ENCODE measurements around the gene OR2J2.
"Not testable (repeated sequence)": the region's sequence is repeated elsewhere in the genome, so short reads cannot be mapped to it uniquely, and the experiment has no call there.

Gene OR2J2

GRCh38 chr6:29159922-29160321 lies 10.8 kb upstream of the OR2J2 start:
- H3K27me3 ChIP-seq (ENCODE audit: control insufficient read depth in 3 of 3, insufficient read depth in 3 of 3, low read depth in 1 of 3, low read length in 3 of 3); H2AK5ac ChIP-seq (ENCODE audit: low read depth, low read length); H2BK5ac ChIP-seq (ENCODE audit: low read length); H3K9ac ChIP-seq (ENCODE audit: low read depth, low read length, poor library complexity); H3K27ac ChIP-seq (replicated peaks; ENCODE audit: low read length); H2BK12ac ChIP-seq (ENCODE audit: low read length); H3K4ac ChIP-seq (ENCODE audit: low read length); H3K9me3 ChIP-seq (replicated peaks in 1 of 2; ENCODE audit: control insufficient read depth in 2 of 2, insufficient read depth in 1 of 2, low read depth in 1 of 2, low read length in 2 of 2); DNase-seq (ENCODE audit: low spot score); H3K79me1 ChIP-seq (ENCODE audit: low read depth, low read length); H3K18ac ChIP-seq (ENCODE audit: low read length); H2AFZ ChIP-seq (ENCODE audit: low read length); H2BK15ac ChIP-seq (ENCODE audit: low read length); H4K8ac ChIP-seq (ENCODE audit: low read depth, low read length); H3K36me3 ChIP-seq (replicated peaks in 1 of 2; ENCODE audit: control insufficient read depth in 2 of 2, insufficient read depth in 2 of 2, low read length in 2 of 2); H3K4me1 ChIP-seq (ENCODE audit: control insufficient read depth in 2 of 2, insufficient read depth in 1 of 2, low read depth in 1 of 2, low read length in 2 of 2); H4K91ac ChIP-seq (ENCODE audit: low read depth, low read length, poor library complexity); H3K4me3 ChIP-seq (ENCODE audit: low read length in 2 of 2); H3K23ac ChIP-seq (ENCODE audit: low read depth, low read length, poor library complexity); H2BK120ac ChIP-seq (ENCODE audit: low read depth, low read length); H3K4me2 ChIP-seq (ENCODE audit: insufficient read depth, low read length, poor library complexity, severe bottlenecking); H3K14ac ChIP-seq (ENCODE audit: low read length): not testable (repeated sequence)
- WGBS, 2 donors (ENCODE audit: extremely low coverage in 2 of 2, insufficient read length in 2 of 2, insufficient replicate concordance in 1 of 2): no CpG with 5 or more reads among the region's 29 CpGs

- not testable (repeated sequence) for H3K4me1 ChIP-seq (ENCODE audit: control insufficient read depth in 2 of 2, insufficient read depth in 1 of 2, low read depth in 1 of 2, low read length in 2 of 2); H2BK120ac ChIP-seq (ENCODE audit: low read depth, low read length); H3K9ac ChIP-seq (ENCODE audit: low read depth, low read length, poor library complexity); H3K4me3 ChIP-seq (ENCODE audit: low read length in 2 of 2); H3K79me1 ChIP-seq (ENCODE audit: low read depth, low read length); H3K27ac ChIP-seq (replicated peaks; ENCODE audit: low read length); H3K4ac ChIP-seq (ENCODE audit: low read length); H2AFZ ChIP-seq (ENCODE audit: low read length); H3K14ac ChIP-seq (ENCODE audit: low read length); H2BK12ac ChIP-seq (ENCODE audit: low read length); H3K4me2 ChIP-seq (ENCODE audit: insufficient read depth, low read length, poor library complexity, severe bottlenecking); H2BK15ac ChIP-seq (ENCODE audit: low read length); H3K36me3 ChIP-seq (replicated peaks in 1 of 2; ENCODE audit: control insufficient read depth in 2 of 2, insufficient read depth in 2 of 2, low read length in 2 of 2); H3K9me3 ChIP-seq (replicated peaks in 1 of 2; ENCODE audit: control insufficient read depth in 2 of 2, insufficient read depth in 1 of 2, low read depth in 1 of 2, low read length in 2 of 2); H4K8ac ChIP-seq (ENCODE audit: low read depth, low read length); H3K27me3 ChIP-seq (ENCODE audit: control insufficient read depth in 3 of 3, insufficient read depth in 3 of 3, low read depth in 1 of 3, low read length in 3 of 3); DNase-seq (ENCODE audit: low spot score); H4K91ac ChIP-seq (ENCODE audit: low read depth, low read length, poor library complexity); H2BK5ac ChIP-seq (ENCODE audit: low read length); H2AK5ac ChIP-seq (ENCODE audit: low read depth, low read length); H3K23ac ChIP-seq (ENCODE audit: low read depth, low read length, poor library complexity); H3K18ac ChIP-seq (ENCODE audit: low read length)
- WGBS, 2 donors (ENCODE audit: extremely low coverage in 2 of 2, insufficient read length in 2 of 2, insufficient replicate concordance in 1 of 2): no CpG with 5 or more reads among the region's 28 CpGs
Measured at GRCh38 chr6:29165571-29165970, 5.1 kb upstream of the OR2J2 start.

GRCh38 chr6:29171736-29172135 lies 1.0 kb downstream of the OR2J2 start:
- no peak overlapping the region for H3K4ac ChIP-seq (ENCODE audit: low read length)
- no peak overlapping the region for H3K4me2 ChIP-seq (ENCODE audit: insufficient read depth, low read length, poor library complexity, severe bottlenecking)

GRCh38 chr6:29183594-29183993 lies 12.9 kb downstream of the OR2J2 start:
- Histone ChIP-seq H3K4me2 (ENCODE audit: insufficient read depth, low read length, poor library complexity, severe bottlenecking) (no peak overlapping the region), H3K36me3 (replicated peaks in 1 of 2; ENCODE audit: control insufficient read depth in 2 of 2, insufficient read depth in 2 of 2, low read length in 2 of 2) (no peaks in the 10 kb centered on the region), H2BK15ac (ENCODE audit: low read length) (no peak overlapping the region), H4K8ac (ENCODE audit: low read depth, low read length) (no peak overlapping the region), H3K79me1 (ENCODE audit: low read depth, low read length) (no peaks in the 10 kb centered on the region), H3K27me3 (ENCODE audit: control insufficient read depth in 3 of 3, insufficient read depth in 3 of 3, low read depth in 1 of 3, low read length in 3 of 3) (no peaks in the 10 kb centered on the region), H2AFZ (ENCODE audit: low read length) (no peak overlapping the region), H2AK5ac (ENCODE audit: low read depth, low read length) (no peak overlapping the region), H3K27ac (replicated peaks; ENCODE audit: low read length) (no peak overlapping the region), H4K91ac (ENCODE audit: low read depth, low read length, poor library complexity) (no peak overlapping the region), H3K4me3 (ENCODE audit: low read length in 2 of 2) (no peak overlapping the region), H2BK12ac (ENCODE audit: low read length) (no peak overlapping the region), H3K14ac (ENCODE audit: low read length) (no peak overlapping the region), H3K23ac (ENCODE audit: low read depth, low read length, poor library complexity) (no peak overlapping the region), H3K4me1 (ENCODE audit: control insufficient read depth in 2 of 2, insufficient read depth in 1 of 2, low read depth in 1 of 2, low read length in 2 of 2) (no peaks in the 10 kb centered on the region), H3K9ac (ENCODE audit: low read depth, low read length, poor library complexity) (no peak overlapping the region), H3K9me3 (replicated peaks in 1 of 2; ENCODE audit: control insufficient read depth in 2 of 2, insufficient read depth in 1 of 2, low read depth in 1 of 2, low read length in 2 of 2) (no peaks in the 10 kb centered on the region), H3K18ac (ENCODE audit: low read length) (no peak overlapping the region), H2BK120ac (ENCODE audit: low read depth, low read length) (no peak overlapping the region), H3K4ac (ENCODE audit: low read length) (no peak overlapping the region), H2BK5ac (ENCODE audit: low read length) (no peak overlapping the region)
- WGBS, 2 donors (ENCODE audit: extremely low coverage in 2 of 2, insufficient read length in 2 of 2, insufficient replicate concordance in 1 of 2): no CpG with 5 or more reads among the region's 1 CpG
- DNase-seq (ENCODE audit: low spot score): no peak

More at GRCh38 chr6:29171736-29172135, 1.0 kb downstream of the OR2J2 start:
- DNase-seq (ENCODE audit: low spot score): no peak
- Histone ChIP-seq H2BK120ac (ENCODE audit: low read depth, low read length) (no peak overlapping the region), H2AFZ (ENCODE audit: low read length) (no peak overlapping the region), H3K14ac (ENCODE audit: low read length) (no peak overlapping the region), H3K9me3 (replicated peaks in 1 of 2; ENCODE audit: control insufficient read depth in 2 of 2, insufficient read depth in 1 of 2, low read depth in 1 of 2, low read length in 2 of 2) (no peaks in the 10 kb centered on the region), H4K91ac (ENCODE audit: low read depth, low read length, poor library complexity) (no peak overlapping the region), H2AK5ac (ENCODE audit: low read depth, low read length) (no peak overlapping the region), H3K23ac (ENCODE audit: low read depth, low read length, poor library complexity) (no peak overlapping the region), H3K27me3 (ENCODE audit: control insufficient read depth in 3 of 3, insufficient read depth in 3 of 3, low read depth in 1 of 3, low read length in 3 of 3) (no peaks in the 10 kb centered on the region), H2BK5ac (ENCODE audit: low read length) (no peak overlapping the region), H2BK15ac (ENCODE audit: low read length) (no peak overlapping the region), H3K18ac (ENCODE audit: low read length) (no peak overlapping the region), H3K9ac (ENCODE audit: low read depth, low read length, poor library complexity) (no peak overlapping the region), H4K8ac (ENCODE audit: low read depth, low read length) (no peak overlapping the region), H3K4me1 (ENCODE audit: control insufficient read depth in 2 of 2, insufficient read depth in 1 of 2, low read depth in 1 of 2, low read length in 2 of 2) (no peaks in the 10 kb centered on the region), H3K79me1 (ENCODE audit: low read depth, low read length) (no peaks in the 10 kb centered on the region), H3K27ac (replicated peaks; ENCODE audit: low read length) (no peak overlapping the region), H3K4me3 (ENCODE audit: low read length in 2 of 2) (no peak overlapping the region), H3K36me3 (replicated peaks in 1 of 2; ENCODE audit: control insufficient read depth in 2 of 2, insufficient read depth in 2 of 2, low read length in 2 of 2) (no peaks in the 10 kb centered on the region), H2BK12ac (ENCODE audit: low read length) (no peak overlapping the region)
- WGBS, 2 donors (ENCODE audit: extremely low coverage in 2 of 2, insufficient read length in 2 of 2, insufficient replicate concordance in 1 of 2): no CpG with 5 or more reads among the region's 1 CpG

Measured in neuronal stem cell (in vitro differentiated cells).